Dedifferentiated amniotic fluid mesenchymal stem cell (primary cell): ENCODE measurements around the gene OVOL2.
"Not testable (repeated sequence)": the region's sequence is repeated elsewhere in the genome, so short reads cannot be mapped to it uniquely, and the experiment has no call there.

ENCODE experiments used
- DNase-seq: peaks from one replicate; pipeline ENCODE4 v3.0.0-alpha.2; 2016; ENCODE audit errors: extremely low spot score

OVOL2 gene

DNA sequence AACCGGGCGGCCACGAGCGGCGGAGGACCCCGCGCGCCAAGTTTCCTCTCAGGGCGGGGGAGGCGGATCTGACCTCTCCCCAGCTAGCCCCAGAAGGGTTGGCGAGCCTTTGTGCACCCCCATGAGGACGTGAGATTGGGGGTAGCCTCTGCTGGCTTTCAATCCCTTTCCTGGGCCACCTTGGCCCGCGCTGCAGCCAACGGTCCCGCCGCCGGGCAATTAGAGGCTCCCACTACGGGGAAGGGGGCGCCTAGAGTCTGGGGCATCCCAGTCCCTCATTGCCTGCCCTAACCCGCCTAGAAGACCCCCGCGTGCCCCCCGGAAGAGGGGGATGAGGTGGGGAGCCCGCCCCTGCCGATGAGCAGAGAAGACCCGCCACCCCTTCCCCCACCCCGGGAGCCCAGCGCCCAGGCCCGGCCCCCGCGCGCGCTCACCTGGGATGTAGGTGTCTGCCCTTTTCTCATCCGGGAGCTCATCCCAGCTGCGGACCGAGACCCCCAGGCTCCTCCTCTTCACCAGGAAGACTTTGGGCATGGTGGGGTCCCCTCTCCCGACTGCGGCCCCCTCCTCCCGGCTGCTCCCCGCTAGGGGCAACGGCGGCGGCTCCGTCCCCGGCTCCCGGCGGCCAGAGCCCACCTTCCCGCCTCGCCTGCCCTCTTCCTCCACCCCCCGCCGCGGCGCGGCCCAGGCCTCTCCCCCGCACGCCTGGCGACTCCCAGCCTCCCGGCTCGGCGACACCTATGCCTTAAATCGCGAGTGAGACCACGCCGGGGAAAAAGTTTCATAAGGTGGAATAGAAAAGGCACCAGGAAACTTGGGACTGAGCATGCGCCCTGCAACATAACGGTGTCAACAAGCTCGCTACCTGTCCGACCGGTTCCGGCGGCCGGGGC is at the start of gene OVOL2:
Gene OVOL2 (minus strand): TSS at position 816 of the 893 bp plus-strand sequence. CDS start 282 bp downstream, at position 534.
- no peak for DNase-seq

DNA sequence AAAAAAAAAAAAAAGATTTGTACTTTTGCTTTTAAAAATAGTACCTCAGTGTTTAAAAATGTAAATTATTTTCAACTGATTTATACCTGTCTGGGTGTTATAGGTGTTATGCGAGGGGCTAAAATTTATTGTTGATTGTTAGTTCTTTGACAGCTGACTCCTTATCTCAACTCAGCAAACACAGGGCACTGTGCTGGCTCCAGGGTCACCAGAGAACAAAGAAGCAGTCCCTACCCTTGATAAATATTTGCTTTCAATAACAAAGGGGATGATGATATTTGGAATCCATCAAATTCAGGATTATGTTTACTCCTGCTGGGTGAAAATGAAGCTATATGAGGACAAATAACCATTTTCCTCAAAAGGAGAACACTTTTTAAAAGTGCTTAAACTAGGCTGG is 45.8 kb upstream of the OVOL2 start:
- no peak for DNase-seq

DNA sequence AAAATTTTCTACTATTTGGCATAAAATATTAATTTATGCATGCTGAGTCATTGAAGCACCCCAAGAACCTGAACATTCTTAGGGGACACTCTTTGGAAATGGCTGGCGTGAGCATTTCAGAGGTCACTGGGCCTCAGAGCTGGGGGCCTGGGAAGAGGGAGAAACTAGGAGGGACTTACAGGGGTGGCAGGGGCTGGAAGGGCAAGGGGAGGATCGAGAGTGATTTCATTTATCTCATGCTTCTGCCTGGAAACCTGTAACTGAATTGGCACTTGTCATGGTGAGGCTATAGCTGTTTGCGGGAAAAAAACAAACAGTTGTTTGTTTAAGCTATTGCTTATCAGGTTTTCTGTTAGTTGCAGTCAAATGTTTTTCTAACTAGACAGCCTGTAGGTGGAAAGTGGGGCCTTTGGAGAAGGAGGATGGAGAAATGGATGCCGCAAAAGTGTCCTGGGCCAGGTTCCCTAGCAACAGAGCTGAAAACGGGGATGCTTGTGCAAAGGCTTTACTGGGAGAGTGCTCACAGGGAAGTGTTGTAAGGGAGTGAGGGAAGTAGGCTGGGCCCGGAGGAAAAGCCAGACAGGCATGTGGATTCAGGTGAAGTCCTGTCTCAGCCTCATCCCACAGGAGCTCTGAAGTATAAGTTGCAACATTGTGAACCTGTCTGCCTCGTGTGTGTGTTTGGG is 43.6 kb upstream of the OVOL2 start:
- no peak for DNase-seq

DNA sequence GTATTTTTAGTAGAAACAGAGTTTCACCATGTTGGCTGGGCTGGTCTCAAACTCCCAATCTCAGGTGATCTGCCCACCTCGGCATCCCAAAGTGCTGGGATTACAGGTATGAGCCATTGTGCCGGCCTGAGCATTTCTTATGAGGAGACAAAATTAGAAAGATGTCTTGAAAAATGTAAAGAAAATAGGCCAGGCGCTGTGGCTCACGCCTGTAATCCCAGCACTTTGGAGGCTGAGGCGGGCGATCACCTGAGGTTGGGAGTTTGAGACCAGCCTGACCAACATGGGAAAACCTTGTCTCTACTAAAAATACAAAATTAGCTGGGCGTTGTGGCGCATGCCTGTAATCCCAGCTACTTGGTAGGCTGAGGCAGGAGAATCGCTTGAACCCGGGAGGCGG is 42.9 kb upstream of the OVOL2 start:
- DNase-seq: not testable (repeated sequence)

DNA sequence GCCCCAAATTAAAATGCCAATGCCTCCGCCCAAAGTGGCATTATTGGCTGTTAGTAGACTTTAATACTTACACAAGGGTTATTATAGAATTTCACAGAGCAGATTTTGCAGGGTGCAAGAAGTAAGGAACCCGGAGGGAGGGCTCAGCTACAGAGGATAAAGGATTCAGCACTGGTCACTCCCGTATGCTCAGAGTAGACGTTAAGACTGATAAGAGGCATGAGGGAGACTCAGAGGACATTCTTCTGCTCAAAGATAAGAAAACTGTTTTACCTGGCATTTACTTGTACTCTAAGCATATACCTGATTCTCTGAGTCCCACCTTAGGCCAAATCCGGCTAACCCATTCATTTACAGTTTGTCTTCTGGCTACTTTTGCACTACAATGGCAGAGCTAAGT is 36.5 kb upstream of the OVOL2 start:
- no peak for DNase-seq

DNA sequence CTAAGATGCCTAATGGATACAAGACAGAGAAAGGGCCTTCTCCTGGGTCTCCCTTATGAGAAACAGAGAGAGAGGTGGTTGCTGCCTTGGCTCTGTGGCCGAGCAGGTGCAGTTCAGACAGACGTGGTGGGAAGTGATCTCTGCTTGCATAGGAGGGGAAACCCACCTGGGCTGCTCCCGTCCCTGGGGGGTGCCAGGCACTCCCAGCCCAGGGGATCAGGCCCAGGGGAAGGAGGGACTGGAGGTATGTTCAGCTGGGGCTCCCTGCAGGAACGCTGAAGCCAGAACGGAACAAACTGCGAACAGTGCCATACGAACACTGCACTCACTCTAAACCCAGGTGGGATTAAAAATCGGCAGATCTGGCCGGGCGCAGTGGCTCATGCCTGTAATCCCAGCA is 35.7 kb upstream of the OVOL2 start:
- no peak for DNase-seq

DNA sequence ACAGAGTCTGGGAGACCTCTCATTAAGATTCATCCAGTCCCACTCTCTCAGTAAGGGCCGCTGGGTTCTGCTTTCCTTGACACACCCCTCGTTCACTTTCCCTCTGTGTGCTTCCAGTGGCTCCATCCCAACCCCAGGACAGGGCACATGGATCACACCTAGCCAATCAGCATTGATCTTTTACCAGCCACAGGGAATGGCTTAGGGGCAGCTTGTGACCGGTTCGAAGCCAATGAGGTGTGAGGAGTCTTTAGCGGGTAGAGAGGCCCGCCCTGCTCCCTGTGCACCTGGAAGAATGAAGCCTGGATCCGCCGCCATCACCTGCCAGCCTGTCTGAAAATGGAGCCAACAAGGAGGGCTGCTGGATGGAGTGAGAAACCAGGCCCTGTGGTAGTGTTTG is 35.2 kb upstream of the OVOL2 start:
- no peak for DNase-seq

DNA sequence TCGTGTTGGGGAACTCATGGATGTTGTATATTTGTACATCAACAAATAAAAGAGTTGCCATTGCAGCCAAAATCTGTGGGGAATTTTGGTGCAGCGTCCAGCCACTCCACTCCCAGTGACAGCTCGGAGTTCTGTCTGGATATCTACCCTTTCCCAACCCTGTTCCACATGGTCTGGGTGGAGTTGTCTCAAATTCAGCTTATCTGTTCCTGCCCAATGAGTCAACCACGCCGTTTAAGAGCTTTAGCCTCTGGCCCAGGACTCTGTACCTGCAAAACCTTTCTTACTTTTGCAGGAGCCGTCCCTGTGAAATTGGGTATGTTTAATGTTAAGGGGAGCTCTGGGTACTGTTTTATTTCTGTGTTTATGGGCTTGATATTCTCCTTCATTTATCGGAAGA is 33.9 kb upstream of the OVOL2 start:
- DNase-seq: no peak

DNA sequence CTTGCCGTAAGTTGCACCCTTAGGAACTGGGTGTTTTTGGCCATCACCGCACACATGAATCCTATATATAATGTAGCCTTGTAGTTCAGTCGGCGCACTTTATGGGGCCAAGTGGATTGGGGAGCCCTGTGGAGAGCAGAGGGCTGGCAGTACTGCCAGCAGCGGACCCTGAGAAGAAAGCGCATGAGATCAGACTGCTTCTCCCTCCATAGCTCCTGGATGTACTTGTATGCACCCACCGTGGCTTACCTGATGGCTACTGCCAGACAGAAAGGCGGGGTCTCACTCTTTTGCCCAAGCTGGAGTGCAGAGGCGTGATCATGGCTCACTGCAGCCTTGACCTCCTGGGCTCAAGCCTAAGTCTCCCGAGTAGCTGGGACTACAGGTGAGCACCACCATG is 32.8 kb upstream of the OVOL2 start:
- no peak for DNase-seq

DNA sequence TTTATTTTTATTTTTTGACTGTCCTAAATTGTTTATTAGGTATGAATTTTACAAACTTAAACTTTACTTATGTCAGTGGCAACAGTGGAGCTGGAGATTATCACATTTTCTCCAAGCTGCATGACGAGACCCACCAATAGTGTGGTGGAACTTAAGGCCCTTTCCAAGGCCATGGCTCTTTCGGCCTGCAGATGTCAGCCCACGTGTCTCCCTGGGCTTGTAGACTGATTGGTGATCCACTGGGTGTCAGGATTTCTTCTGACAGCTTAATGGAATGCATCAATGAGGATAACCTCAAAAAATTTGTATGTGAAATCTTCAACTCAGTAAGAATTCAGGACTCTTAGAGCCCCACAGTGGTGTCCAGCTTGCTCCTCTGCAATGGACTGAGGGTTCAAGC is 32.3 kb upstream of the OVOL2 start:
- DNase-seq: no peak

DNA sequence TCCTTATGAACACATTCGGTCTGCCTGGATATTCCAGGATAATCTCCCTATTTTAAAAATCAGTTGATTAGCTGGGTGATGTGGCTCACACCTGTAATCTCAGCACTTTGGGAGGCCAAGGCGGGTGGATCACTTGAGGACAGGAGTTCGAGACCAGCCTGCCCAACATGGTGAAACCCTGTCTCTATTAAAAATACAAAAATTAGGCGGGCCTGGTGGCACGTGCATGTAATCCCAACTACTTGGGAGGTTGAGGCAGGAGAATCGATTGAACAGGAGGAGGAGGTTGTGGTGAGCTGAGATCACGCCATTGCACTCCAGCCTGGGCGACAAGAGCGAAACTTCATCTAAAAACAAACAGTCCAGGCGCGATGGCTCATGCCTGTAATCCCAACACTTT is 31.1 kb upstream of the OVOL2 start:
- DNase-seq: not testable (repeated sequence)

DNA sequence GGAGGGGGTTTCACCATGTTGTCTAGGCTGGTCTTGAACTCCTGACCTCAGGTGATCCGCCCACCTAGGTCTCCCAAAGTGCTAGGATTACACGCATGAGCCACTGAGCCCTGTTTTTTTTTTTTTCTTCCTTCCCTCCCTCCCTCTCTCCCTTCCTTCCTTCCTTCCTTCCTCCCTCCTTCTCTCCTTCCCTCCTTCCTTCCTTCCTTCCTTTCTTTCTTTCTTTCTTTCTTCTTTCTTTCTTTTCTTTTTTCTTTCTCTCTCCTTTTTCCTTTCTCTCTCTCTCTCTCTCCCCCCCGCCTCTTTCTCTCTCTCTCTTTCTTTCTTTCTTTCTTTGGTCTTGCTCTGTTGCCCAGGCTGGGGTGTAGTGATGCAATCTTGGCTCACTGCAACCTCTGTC is 30.6 kb upstream of the OVOL2 start:
- not testable (repeated sequence) for DNase-seq

DNA sequence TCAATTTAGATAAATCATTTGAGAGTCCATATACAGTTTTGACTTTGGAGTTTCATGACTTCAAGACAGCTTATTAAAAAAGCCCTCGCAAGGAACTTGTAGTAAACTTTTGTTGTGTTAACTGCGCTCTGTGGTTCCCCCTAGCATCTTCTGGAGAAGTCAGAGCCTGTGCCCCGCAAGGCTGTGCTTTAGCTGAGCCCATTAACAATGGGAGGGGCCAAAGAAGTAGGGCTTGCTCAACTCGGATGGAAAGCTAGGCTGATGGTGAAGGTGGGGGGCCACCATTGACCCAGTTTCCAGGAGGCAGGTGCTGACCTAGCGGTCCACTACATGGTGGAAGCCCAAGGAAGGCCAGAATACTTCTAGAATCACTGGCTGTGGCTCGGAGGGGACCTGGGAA is 29.3 kb upstream of the OVOL2 start:
- no peak for DNase-seq

DNA sequence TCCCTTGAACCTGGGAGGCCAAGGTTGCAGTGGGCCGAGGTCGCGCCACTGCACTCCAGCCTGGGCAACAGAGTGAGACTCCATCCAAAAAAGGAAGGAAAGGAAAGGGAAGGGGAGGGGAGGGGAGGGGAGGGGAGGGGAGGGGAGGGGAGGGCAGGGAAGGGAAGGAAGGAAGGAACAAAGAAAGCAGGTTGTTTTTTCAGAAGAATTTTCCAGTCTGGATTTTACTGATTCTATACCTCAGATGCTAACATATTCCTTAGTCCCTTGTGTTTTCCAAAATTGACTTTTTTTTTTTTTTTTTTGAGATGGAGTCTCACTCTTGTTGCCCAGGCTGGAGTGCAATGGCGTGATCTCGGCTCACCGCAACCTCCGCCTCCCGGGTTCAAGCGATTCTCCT is 23.1 kb upstream of the OVOL2 start:
- not testable (repeated sequence) for DNase-seq

DNA sequence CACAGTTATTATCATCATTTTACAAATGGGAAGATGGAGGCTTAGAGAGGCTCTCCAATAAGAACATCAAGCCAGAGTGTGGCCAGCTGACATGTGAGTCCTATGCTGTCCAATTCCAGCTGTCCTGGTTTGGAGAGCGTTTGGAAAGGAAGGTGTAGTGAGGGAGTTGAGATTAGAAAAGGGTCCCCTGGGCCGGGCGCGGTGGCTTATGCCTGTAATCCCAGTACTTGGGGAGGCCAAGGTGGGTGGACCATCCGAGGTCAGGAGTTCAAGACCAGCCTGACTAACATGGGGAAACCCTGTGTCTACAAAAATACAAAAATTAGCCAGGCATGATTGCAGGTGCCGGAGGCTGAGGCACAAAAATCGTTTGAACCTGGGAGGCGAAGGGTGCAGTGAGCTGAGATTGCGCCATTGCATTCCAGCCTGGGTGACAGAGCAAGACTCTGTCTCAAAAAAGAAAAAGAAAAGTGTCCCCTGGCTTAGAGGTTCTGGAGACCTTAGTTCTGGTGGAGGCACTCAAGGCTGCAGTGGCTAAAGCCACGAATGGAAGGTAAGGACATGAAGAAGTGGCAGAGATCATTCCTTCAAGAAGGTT is 22.1 kb upstream of the OVOL2 start:
- DNase-seq: no peak

DNA sequence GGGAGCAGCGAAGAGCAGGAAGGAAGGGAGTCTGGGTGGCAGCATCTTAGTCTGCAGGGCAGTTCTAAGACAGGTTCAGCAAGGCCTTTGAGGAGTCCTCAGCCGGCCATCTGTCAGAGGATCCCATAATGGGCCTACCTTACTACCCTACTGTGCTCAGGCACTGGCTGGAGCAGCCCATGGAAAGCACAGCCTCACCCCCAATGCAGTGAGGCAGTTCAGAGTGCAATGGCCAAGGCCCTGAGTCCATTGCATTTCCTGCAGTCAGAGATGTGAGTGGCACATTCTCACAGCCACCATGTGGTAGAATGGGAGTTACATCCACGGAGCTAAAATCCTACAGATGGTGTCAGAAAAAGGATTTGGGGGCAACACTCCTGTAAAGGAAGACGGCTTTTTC is 19.4 kb upstream of the OVOL2 start:
- no peak for DNase-seq

DNA sequence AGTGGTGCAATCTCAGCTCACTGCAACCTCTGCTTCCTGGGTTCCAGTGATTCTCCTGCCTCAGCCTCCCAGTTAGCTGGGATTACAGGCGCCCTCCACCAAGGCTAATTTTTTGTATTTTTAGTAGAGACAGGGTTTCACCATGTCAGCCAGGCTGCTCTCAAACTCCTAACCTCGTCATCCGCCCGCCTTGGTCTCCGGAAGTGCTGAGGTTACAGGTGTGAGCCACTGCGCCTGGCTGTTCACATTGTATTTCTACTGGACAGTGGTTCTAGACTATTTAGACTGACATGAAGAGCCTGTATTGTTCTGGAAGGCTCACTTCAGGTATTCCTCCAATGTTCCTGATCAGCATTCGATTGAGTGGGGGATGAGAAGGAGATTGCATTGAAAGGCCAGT is 14.8 kb upstream of the OVOL2 start:
- DNase-seq: no peak

DNA sequence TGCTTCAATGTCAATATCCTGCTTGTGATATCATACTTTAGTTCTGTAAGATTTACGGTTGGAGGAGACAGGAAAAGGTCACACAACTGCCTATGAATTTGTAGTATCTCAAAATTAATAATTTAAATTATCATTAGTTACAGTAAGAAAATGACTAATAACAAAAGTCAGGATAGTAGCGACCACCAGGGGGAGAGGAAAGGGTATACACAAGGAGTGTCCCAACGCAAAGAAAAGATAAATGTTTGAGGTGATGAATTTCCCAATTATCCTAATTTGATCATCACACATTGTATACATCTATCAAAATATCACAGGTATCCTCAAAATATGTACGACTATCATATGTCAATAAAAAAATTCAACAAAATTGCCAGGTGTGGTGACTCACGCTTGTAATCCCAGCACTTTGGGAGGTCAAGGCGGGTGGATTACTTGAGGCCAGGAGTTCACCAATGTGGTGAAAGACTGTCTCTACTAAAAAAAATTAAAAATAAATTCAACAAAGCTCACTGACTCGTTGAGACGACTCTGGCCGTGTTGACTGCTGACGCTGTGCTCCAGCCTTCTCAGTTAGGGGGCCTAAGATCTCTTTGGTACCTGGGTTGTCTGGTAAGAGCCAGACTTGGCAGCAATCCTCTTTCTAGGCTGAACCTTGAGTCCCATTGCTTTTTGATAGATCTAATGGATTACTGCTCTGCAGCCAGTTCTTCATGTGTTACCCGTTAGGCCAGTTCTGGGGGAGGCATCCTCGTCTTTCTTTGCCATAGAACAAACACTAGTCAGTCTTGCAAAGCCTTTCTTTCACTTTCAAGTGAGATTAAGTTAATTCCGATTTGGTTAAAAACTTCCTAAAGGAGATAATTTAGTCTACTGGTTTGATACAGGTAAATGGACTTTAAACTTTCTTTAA is 9.0 kb upstream of the OVOL2 start:
- no peak for DNase-seq

DNA sequence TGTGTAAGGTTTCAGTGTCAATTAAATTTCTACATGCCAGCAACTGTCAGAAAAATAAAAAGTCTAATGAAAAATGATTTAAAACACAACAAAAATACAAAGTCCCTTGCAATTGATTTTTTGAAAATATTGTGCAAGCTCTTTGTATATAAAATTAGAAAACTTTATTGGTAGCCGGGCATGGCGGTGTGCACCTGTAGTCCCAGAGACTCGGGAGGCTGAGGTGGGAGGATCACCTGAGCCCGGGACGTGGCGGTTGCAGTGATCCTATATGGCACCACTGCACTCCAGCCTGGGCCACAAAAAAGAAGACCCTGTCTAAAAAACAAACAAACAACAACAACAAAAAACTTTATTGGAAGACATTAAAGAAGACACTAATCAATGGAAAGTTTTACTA is 6.0 kb upstream of the OVOL2 start:
- no peak for DNase-seq

DNA sequence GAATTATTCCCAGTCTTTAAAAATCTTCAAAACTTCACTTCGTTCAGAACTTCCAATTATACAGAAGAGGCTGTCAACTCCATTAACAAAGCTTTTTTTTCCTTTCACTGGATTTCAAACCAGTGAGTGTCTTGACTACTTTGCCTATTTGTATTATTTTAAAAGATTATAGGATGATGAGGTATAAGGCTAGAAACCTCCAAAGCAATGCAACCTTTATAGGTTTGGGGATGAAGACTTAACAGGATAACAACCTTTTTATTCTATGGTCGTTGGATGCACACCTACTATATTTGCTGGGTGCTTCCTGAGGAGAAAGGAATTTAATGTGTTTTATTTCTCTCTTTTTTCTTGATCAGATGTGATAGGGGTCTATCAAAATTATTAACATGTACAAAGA is 1.9 kb upstream of the OVOL2 start:
- DNase-seq: no peak

DNA sequence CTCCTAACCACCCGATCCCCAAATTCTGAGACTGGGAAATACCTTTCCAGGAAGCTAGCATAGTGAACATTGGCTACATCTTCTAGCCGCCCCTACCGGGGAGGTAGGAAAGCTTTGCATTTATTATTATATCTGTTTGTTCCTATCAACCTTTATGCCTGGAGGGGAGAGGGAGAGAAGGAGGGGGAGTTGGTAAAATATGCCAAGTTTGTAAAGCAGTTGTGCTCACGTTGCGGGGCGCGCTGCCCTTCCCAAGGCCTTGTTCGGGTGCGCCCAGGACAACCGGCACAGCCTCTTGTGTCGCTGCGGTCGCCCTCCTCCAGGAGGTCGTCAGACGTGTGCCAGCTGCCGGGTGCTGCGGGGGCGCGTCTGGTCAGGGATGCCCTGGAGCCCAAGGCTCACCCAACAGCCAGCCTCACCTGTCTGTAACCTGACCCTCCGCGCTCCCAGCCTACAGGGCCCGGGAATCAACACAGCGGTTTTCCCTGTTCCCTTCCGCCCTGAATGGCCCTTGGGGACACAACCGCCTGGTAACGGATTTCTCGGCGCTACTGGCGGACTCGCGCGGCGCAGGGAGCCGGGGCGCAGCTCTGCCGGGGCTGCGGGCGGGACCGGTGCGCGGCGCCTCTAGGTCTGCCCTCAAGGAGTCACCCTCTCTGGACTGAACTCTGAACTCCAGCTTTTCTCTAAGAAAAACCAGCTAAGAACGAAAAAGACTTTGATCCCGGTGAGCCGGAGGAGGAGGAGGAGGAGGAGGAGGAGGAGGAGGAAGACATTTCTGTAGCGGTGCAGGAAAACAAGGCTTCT is 1.1 kb upstream of the OVOL2 start:
- DNase-seq: no peak
